GM08714 (cell line): ENCODE results near the gene SARDH.
"Not testable (repeated sequence)": the region's sequence is repeated elsewhere in the genome, so short reads cannot be mapped to it uniquely, and the experiment has no call there.

ENCODE experiments used
- H3K4me3 ChIP-seq: fragments of 200-500 bp; sonication (Bioruptor generic); 2 replicates; pipeline ENCODE4 v1.5.1; 2014; ENCODE audit warnings: mild to moderate bottlenecking, low read length, inconsistent platforms
- ZNF274 ChIP-seq: IDR thresholded peaks from 2 replicates; pipeline ENCODE4 v1.6.1; 2012; ENCODE audit warnings: mild to moderate bottlenecking, low read depth, low read length

Gene SARDH

GRCh38 chr9:133683586-133684120 lies 54.5 kb downstream of the SARDH start:
- no peak for TF ChIP-seq ZNF274
- no peak overlapping the region for H3K4me3 ChIP-seq

- H3K4me3 ChIP-seq: no peak overlapping the region
- TF ChIP-seq ZNF274: no peak
These were observed 55.1 kb downstream of the SARDH start for GRCh38 chr9:133682818-133683585.

GRCh38 chr9:133681658-133682306 lies 56.4 kb downstream of the SARDH start:
- TF ChIP-seq ZNF274: no peak
- no peak overlapping the region for H3K4me3 ChIP-seq

- H3K4me3 ChIP-seq: no peak overlapping the region
- TF ChIP-seq ZNF274: no peak
These were observed 57.0 kb downstream of the SARDH start for GRCh38 chr9:133680976-133681657.

- no peak for TF ChIP-seq ZNF274
- H3K4me3 ChIP-seq: no peak overlapping the region
These were observed 57.7 kb downstream of the SARDH start for GRCh38 chr9:133680250-133680975.

GRCh38 chr9:133679466-133680061 lies 58.6 kb downstream of the SARDH start:
- TF ChIP-seq ZNF274: no peak
- no peak overlapping the region for H3K4me3 ChIP-seq

- no peak for TF ChIP-seq ZNF274
- no peak overlapping the region for H3K4me3 ChIP-seq
These were observed 59.1 kb downstream of the SARDH start for GRCh38 chr9:133679056-133679455.

GRCh38 chr9:133677126-133678010 lies 60.8 kb downstream of the SARDH start:
- H3K4me3 ChIP-seq: no peak overlapping the region

GRCh38 chr9:133676450-133676849 lies 61.7 kb downstream of the SARDH start:
- no peak overlapping the region for H3K4me3 ChIP-seq
- TF ChIP-seq ZNF274: no peak

More at GRCh38 chr9:133677126-133678010, 60.8 kb downstream of the SARDH start:
- no peak for TF ChIP-seq ZNF274

GRCh38 chr9:133675796-133676195 lies 62.4 kb downstream of the SARDH start:
- H3K4me3 ChIP-seq: not testable (repeated sequence)

GRCh38 chr9:133674091-133674490 lies 64.1 kb downstream of the SARDH start:
- no peak for TF ChIP-seq ZNF274
- no peak overlapping the region for H3K4me3 ChIP-seq

- no peak for TF ChIP-seq ZNF274
- H3K4me3 ChIP-seq: no peak overlapping the region
These were observed 64.9 kb downstream of the SARDH start for GRCh38 chr9:133673258-133673655.
